Breast epithelium (tissue), 3 donors: Measurements from ENCODE around the gene CAMK2A.

Experiments
- POLR2A ChIP-seq: fragments of 450-650 bp; IDR thresholded peaks from one replicate; pipeline ENCODE4 v1.6.1; 2016; ENCODE audit warnings: antibody characterized with exemption, mild to moderate bottlenecking, moderate library complexity
- TF ChIP-seq, protein P1 (sequence below), 3 donors: fragments of 450-650 bp; IDR thresholded peaks; one replicate each; pipeline ENCODE4 v1.5.1; 2016 to 2017; ENCODE audit warnings: antibody characterized with exemption in 3 of 3, mild to moderate bottlenecking in 3 of 3, moderate library complexity in 3 of 3

DNA sequence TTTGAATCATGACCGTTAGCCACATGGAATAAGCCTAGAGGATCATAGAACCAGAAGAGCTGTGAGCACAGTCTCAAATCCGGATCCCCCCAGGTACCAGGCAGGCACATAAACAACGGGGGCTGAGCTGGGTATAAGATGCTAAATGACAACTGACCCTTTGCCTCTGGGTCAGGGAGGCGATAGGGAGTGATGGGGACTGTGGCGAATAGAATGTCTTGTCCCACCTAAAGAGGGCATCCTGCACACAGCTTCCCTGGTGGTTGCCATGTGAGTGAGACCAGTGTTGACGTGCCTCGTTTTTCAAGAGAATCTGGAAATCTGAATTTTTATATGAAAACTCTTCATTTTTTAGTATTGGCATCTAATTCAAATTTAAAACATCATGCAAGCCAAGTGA lies 66.1 kb downstream of the CAMK2A start:
- TF ChIP-seq, protein P1, sequence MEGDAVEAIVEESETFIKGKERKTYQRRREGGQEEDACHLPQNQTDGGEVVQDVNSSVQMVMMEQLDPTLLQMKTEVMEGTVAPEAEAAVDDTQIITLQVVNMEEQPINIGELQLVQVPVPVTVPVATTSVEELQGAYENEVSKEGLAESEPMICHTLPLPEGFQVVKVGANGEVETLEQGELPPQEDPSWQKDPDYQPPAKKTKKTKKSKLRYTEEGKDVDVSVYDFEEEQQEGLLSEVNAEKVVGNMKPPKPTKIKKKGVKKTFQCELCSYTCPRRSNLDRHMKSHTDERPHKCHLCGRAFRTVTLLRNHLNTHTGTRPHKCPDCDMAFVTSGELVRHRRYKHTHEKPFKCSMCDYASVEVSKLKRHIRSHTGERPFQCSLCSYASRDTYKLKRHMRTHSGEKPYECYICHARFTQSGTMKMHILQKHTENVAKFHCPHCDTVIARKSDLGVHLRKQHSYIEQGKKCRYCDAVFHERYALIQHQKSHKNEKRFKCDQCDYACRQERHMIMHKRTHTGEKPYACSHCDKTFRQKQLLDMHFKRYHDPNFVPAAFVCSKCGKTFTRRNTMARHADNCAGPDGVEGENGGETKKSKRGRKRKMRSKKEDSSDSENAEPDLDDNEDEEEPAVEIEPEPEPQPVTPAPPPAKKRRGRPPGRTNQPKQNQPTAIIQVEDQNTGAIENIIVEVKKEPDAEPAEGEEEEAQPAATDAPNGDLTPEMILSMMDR (IDR thresholded peaks at IDR 0.05), result no peak
- TF ChIP-seq POLR2A, result no peak
